H9 (cell line): ENCODE measurements around the gene IFNL2. TPM values are rescaled to one million over a fixed set of nuclear protein-coding genes. Genes with fewer than 3 reads are reported as not detected.

Source experiments
- DNase-seq: peaks from one replicate; pipeline ENCODE4 v3.0.0-alpha.2; 2017
- H2AFZ ChIP-seq: one replicate; pipeline ENCODE4 v1.6.1; 2013; ENCODE audit warnings: mild to moderate bottlenecking, low read length, control low read depth, moderate library complexity
- H2AK5ac ChIP-seq: 2 replicates; pipeline ENCODE4 v1.6.1; 2013; ENCODE audit warnings: low read length, control low read depth, mixed read lengths; ENCODE audit not compliant: insufficient read length
- H2BK120ac ChIP-seq: one replicate; pipeline ENCODE4 v1.6.1; 2013; ENCODE audit warnings: low read depth, mild to moderate bottlenecking, low read length, control low read depth, inconsistent platforms; ENCODE audit not compliant: poor library complexity, severe bottlenecking
- H2BK12ac ChIP-seq: 2 replicates; pipeline ENCODE4 v1.6.1; 2013; ENCODE audit warnings: low read length, control low read depth, mixed read lengths, low read depth; ENCODE audit not compliant: insufficient read length
- H2BK15ac ChIP-seq: 2 replicates; pipeline ENCODE4 v1.6.1; 2013; ENCODE audit warnings: low read depth, low read length, control low read depth
- H2BK20ac ChIP-seq: one replicate; pipeline ENCODE4 v1.6.1; 2013; ENCODE audit warnings: low read depth, mild to moderate bottlenecking, low read length, control low read depth, inconsistent platforms; ENCODE audit not compliant: poor library complexity, severe bottlenecking
- H2BK5ac ChIP-seq: 2 replicates; pipeline ENCODE4 v1.6.1; 2013; ENCODE audit warnings: low read length, control low read depth, mixed read lengths; ENCODE audit not compliant: insufficient read length
- H3K14ac ChIP-seq: 2 replicates; pipeline ENCODE4 v1.6.1; 2013; ENCODE audit warnings: low read length, control low read depth; ENCODE audit not compliant: insufficient read depth
- H3K18ac ChIP-seq: 2 replicates; pipeline ENCODE4 v1.6.1; 2013; ENCODE audit warnings: low read depth, mild to moderate bottlenecking, mixed read lengths, low read length, control low read depth; ENCODE audit not compliant: insufficient read length
- H3K23ac ChIP-seq: 2 replicates; pipeline ENCODE4 v1.6.1; 2013; ENCODE audit warnings: low read length, control low read depth, mixed read lengths, low read depth; ENCODE audit not compliant: insufficient read length
- H3K23me2 ChIP-seq: 2 replicates; pipeline ENCODE4 v1.6.1; 2013; ENCODE audit warnings: low read depth, mild to moderate bottlenecking, mixed read lengths, low read length, control low read depth; ENCODE audit not compliant: insufficient read length, poor library complexity, severe bottlenecking
- H3K27ac ChIP-seq: 2 replicates; pipeline ENCODE4 v1.5.1; 2013; ENCODE audit warnings: low read length, control low read depth, mixed read lengths, low read depth; ENCODE audit not compliant: insufficient read length
- H3K27me3 ChIP-seq: 2 replicates; pipeline ENCODE4 v1.6.1; 2013; ENCODE audit warnings: low read length, control low read depth, inconsistent platforms; ENCODE audit not compliant: insufficient read depth
- H3K4ac ChIP-seq: 2 replicates; pipeline ENCODE4 v1.6.1; 2013; ENCODE audit warnings: low read depth, mild to moderate bottlenecking, control low read depth, inconsistent platforms, low read length, moderate library complexity
- H3K4me1 ChIP-seq: 2 replicates; pipeline ENCODE4 v1.6.1; 2013; ENCODE audit warnings: low read length, control low read depth, inconsistent platforms; ENCODE audit not compliant: insufficient read depth
- H3K4me2 ChIP-seq: 2 replicates; pipeline ENCODE4 v1.6.1; 2013; ENCODE audit warnings: low read length, control low read depth, mixed read lengths; ENCODE audit not compliant: insufficient read length, insufficient read depth
- H3K56ac ChIP-seq: 2 replicates; pipeline ENCODE4 v1.6.1; 2013; ENCODE audit warnings: low read depth, mild to moderate bottlenecking, mixed read lengths, low read length, control low read depth; ENCODE audit not compliant: insufficient read length
- H3K79me1 ChIP-seq: 2 replicates; pipeline ENCODE4 v1.6.1; 2013; ENCODE audit warnings: low read depth, mild to moderate bottlenecking, moderate library complexity, low read length, control low read depth, inconsistent platforms; ENCODE audit not compliant: insufficient read depth, poor library complexity, severe bottlenecking
- H3K79me2 ChIP-seq: 2 replicates; pipeline ENCODE4 v1.6.1; 2013; ENCODE audit warnings: low read length, control low read depth, inconsistent platforms; ENCODE audit not compliant: insufficient read depth
- H3K9ac ChIP-seq: 2 replicates; pipeline ENCODE4 v1.6.1; 2013; ENCODE audit warnings: low read length, control low read depth, mixed read lengths; ENCODE audit not compliant: insufficient read length; ENCODE audit errors: extremely low read depth
- H3K9me3 ChIP-seq: one replicate; pipeline ENCODE4 v1.6.1; 2013; ENCODE audit warnings: low read depth, low read length, inconsistent platforms; ENCODE audit not compliant: control insufficient read depth
- H3T11ph ChIP-seq: one replicate; pipeline ENCODE4 v1.6.1; 2013; ENCODE audit warnings: mild to moderate bottlenecking, low read length, control low read depth, inconsistent platforms
- H4K20me1 ChIP-seq: one replicate; pipeline ENCODE4 v1.6.1; 2013; ENCODE audit not compliant: control insufficient read depth, insufficient read length, insufficient read depth
- H4K5ac ChIP-seq: 2 replicates; pipeline ENCODE4 v1.6.1; 2013; ENCODE audit warnings: low read depth, mild to moderate bottlenecking, mixed read lengths, low read length, control low read depth; ENCODE audit not compliant: insufficient read length
- H4K8ac ChIP-seq: replicated peaks from 2 replicates; pipeline ENCODE4 v1.6.1; 2013; ENCODE audit warnings: low read length, control low read depth, mixed read lengths, low read depth; ENCODE audit not compliant: insufficient read length
- H4K91ac ChIP-seq: 2 replicates; pipeline ENCODE4 v1.6.1; 2013; ENCODE audit warnings: low read depth, mild to moderate bottlenecking, moderate library complexity, mixed read lengths, low read length, control low read depth; ENCODE audit not compliant: insufficient read length
- H3K27ac Mint-ChIP-seq, 3 experiments: 2 replicates in 2 of 3; 3 replicates in 1 of 3; pipeline ENCODE4 v1.8.0; 2020 to 2021; ENCODE audit warnings: mixed read lengths in 3 of 3, mild to moderate bottlenecking in 1 of 3, moderate library complexity in 1 of 3
- H3K27me3 Mint-ChIP-seq: 2 replicates; pipeline ENCODE4 v1.8.0; 2021; ENCODE audit warnings: low read depth, mild to moderate bottlenecking, moderate library complexity, mixed read lengths
- H3K36me3 Mint-ChIP-seq, 3 experiments: 2 replicates in 2 of 3; 3 replicates in 1 of 3; pipeline ENCODE4 v1.8.0; 2020 to 2021; ENCODE audit warnings: low read depth in 3 of 3, mixed read lengths in 3 of 3; ENCODE audit not compliant: insufficient read depth in 1 of 3
- H3K4me1 Mint-ChIP-seq, 2 experiments: 2 replicates each; pipeline ENCODE4 v1.8.0; 2020; ENCODE audit warnings: mixed read lengths in 2 of 2
- H3K4me3 Mint-ChIP-seq, 2 experiments: 2 replicates in 1 of 2; 3 replicates in 1 of 2; pipeline ENCODE4 v1.8.0; 2020 to 2021; ENCODE audit warnings: mild to moderate bottlenecking in 2 of 2, mixed read lengths in 2 of 2, moderate library complexity in 1 of 2
- H3K9me3 Mint-ChIP-seq, 2 experiments: 2 replicates in 1 of 2; 3 replicates in 1 of 2; pipeline ENCODE4 v1.8.0; 2020; ENCODE audit warnings: mild to moderate bottlenecking in 2 of 2, mixed read lengths in 2 of 2, moderate library complexity in 1 of 2
- CTCF ChIP-seq: fragments of 200-600 bp; sonication (generic); conservative IDR thresholded peaks from 3 replicates; pipeline ENCODE4 v1.8.0; 2021; ENCODE audit warnings: antibody characterized with exemption, mild to moderate bottlenecking
- WGBS: extraction: QIAGEN DNeasy Blood & Tissue Kit; methylation state at CpG from one replicate; pipeline ENCODE4 v1.1.7; 2013; ENCODE audit warnings: missing lambda C conversion rate, low lambda C conversion rate, mixed read lengths; ENCODE audit not compliant: insufficient read length; ENCODE audit errors: extremely low coverage; 5-methylcytosine and 5-hydroxymethylcytosine counted together
- total RNA-seq: library from RNA; stranded (reverse); gene quantifications from 2 replicates; pipeline ENCODE4 v1.2.1, GENCODE V29; 2021

IFNL2 gene
- total RNA-seq, 1 experiment from 2014 or later = not detected

- no peak overlapping the region for H3K27ac ChIP-seq
- H3K9ac ChIP-seq = no peak overlapping the region
- H3K9me3 ChIP-seq = no peaks in the 10 kb centered on the region
- H3K18ac ChIP-seq = no peak overlapping the region
- no peak overlapping the region for H2BK5ac ChIP-seq
- no peaks in the 10 kb centered on the region for H3K4me1 Mint-ChIP-seq
- H3T11ph ChIP-seq = no peak overlapping the region
- H2BK20ac ChIP-seq = no peak overlapping the region
- no peaks in the 10 kb centered on the region for H3K36me3 Mint-ChIP-seq
- no peaks in the 10 kb centered on the region for H4K20me1 ChIP-seq
- H3K4ac ChIP-seq = no peak overlapping the region
- H4K8ac ChIP-seq = no peak overlapping the region
- H3K79me1 ChIP-seq = no peaks in the 10 kb centered on the region
- H3K9me3 Mint-ChIP-seq = no peaks in the 10 kb centered on the region
- no peak overlapping the region for H3K4me3 Mint-ChIP-seq
- peak overlapping the region; percentile 50 for H2AK5ac ChIP-seq
- H3K14ac ChIP-seq = no peak overlapping the region
- no peak for DNase-seq
- no peaks in the 10 kb centered on the region for H3K27me3 ChIP-seq
- H4K91ac ChIP-seq = no peak overlapping the region
- H3K56ac ChIP-seq = no peak overlapping the region
- H2AFZ ChIP-seq = no peak overlapping the region
- H3K4me2 ChIP-seq = no peak overlapping the region
- H4K5ac ChIP-seq = no peak overlapping the region
- H3K27ac Mint-ChIP-seq = no peak overlapping the region
- peaks cover 65% of the 10 kb centered on the region for H3K27me3 Mint-ChIP-seq
- no CpG with 5 or more reads among the region's 2 CpGs for WGBS
- TF ChIP-seq CTCF = no peak
- H2BK120ac ChIP-seq = no peak overlapping the region
- no peaks in the 10 kb centered on the region for H3K79me2 ChIP-seq
- H2BK12ac ChIP-seq = no peak overlapping the region
- no peaks in the 10 kb centered on the region for H3K4me1 ChIP-seq
- H3K23me2 ChIP-seq = no peaks in the 10 kb centered on the region
- H3K23ac ChIP-seq = no peak overlapping the region
- no peak overlapping the region for H2BK15ac ChIP-seq
These were observed 38.0 kb upstream of the IFNL2 start for GRCh38 chr19:39230096-39230764.
